TTC549 (cell line): Measurements from ENCODE around the gene PRKCG.
"Not testable (repeated sequence)": the region's sequence is repeated elsewhere in the genome, so short reads cannot be mapped to it uniquely, and the experiment has no call there.

Experiments used
- FAIRE-seq: peaks from 2 replicates; lab custom pipeline; 2012; peaks lifted over from hg19 to GRCh38; lab: Jason Lieb, UNC

Gene PRKCG

DNA sequence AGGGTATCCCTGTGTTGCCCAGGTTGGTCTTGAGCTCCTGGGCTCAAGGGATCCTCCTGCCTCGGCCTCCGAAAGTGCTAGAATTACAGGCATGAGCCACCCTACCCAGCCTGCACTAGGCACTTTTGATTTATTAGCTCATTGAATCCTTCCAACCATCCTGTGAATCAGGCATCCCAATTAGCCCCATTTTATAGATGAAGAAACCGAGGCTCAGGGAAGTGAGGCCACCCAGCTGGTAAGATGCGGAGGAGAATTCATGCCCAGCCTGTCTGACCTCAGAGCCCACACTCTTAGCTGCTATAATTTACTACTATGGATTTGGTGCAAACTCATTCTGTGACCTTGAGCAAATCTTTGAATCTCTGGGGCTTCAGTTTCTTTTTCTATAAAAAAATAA is 62.9 kb downstream of the PRKCG start:
- FAIRE-seq: no peak

DNA sequence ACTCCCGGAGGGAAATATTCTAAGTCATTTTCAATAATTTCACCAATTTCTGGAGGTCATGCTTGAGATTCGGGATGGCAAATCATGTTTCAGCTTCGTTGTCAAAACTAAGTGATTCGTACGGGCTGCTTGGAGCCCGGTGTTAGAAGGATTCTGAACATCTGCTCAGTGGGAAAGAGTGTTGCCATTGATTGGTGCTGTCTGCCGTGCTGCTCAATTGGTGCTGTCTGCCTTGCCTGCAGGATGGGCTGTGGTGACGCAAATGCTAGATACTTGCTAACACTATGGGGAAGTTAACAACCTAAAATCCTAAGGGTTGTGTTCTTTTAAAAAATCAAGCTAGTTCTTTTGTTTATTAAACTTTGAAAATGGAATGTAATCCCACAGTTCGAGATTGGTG is 63.4 kb downstream of the PRKCG start:
- peak; percentile 92 for FAIRE-seq

DNA sequence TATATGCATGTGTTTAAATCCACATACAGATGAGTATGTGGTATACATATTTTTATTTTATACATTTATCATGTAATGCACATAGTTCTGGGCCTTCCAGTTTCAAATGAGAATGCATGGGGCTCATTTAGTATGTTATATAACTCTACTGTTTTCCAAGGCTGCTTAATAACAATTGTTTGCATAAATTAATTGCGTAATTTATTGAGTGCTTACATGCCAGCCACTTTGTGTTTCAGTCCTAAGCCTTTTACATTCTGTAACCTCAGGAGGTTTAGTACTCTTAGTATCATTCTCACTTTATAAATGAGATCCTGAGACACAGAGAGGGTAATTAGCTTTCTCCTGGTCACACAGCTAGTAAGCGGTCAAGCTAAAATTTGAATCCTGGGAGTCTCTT is 64.0 kb downstream of the PRKCG start:
- FAIRE-seq: no peak

DNA sequence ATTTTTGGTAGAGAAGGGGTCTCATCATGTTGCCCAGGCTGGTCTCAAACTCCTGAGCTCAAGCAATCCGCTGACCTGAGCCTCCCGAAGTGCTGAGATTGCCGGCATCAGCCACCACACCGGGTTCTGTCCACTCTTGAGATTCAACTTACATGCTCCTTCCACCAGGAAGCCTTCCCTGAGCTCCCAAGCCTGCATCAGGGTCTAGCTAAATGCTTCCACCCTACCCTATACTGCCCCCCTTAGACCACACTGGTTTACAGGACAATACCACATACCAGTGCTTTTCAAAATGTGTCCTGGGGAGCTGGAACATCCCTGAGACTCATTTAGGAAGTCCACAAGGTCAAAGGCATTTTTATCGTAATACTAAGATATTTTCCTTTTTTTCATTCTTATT is 65.6 kb downstream of the PRKCG start:
- peak; percentile 9 for FAIRE-seq

DNA sequence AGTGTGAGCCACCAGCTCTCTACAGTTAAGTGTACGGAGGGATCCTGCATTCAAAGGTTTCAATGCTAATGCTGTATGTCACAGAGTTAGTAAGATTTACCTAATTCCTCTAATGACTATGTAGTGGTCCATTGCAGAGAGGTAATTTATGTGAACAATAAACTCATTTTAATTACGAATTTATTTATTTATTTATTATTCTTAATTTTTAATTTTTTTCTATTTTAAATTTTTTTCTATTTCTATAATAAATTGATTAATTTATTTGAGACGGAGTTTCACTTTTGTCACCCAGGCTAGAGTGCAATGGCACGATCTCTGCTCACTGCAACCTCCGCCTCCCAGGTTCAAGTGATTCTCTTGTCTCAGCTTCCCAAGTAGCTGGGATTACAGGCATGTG is 66.6 kb downstream of the PRKCG start:
- not testable (repeated sequence) for FAIRE-seq

DNA sequence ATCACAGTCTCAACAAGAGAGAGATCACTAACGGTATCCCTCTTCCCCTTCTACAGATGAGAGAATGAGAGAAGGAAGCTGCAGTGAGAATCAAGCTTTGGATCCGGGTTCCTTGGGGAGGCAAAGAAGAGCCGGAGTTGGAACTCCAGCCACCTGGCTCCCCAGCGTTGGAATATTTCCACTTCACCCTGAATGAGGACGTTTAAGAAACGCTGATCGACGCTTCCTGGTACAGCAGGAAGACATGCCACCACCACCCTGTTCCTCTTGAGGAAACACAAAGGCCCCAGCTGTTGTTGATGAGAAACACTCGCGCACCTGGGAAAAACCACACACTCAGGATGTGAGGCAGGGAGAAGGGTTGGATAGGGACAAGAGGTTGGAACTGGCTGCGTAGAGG is 69.4 kb downstream of the PRKCG start:
- no peak for FAIRE-seq

DNA sequence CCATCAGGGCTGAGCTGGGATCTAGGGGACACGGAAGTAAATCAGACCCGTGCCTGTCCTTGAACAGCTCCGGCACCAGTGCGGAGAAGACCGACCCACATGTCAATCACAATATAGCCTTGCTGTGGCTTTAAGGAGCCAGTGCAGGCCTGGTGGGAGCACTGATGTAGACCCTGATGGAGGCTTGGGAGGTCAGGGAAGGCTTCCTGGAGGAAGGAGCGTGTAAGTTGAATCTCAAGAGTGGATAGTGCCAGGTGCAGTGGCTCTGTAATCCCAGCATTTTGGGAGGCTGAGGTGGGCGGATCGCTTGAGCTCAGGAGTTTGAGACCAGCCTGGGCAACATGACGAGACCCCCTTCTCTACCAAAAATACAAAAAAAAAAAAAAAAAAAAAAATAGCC is 70.0 kb downstream of the PRKCG start:
- no peak for FAIRE-seq

DNA sequence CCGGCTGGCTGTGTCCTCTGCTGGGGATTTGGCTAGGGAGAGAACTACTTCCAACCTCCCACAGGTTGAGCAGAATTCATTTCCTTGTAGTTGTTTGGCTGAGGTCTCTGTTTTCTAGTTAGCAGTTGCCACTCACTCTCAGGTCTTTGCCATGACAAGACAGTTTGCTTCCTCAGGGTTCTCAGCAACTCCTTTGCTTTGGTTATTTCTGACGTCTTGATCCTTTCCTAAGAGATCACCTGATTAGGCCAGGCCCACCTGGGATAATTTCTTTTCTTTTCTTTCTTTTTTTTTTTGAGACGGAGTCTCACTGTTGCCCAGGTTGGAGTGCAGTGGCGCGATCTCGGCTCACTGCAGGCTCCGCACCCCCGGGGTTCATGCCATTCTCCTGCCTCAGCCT is 71.4 kb downstream of the PRKCG start:
- FAIRE-seq: no peak
